Ammon's horn (tissue), 1 donor: ENCODE data around the gene GPLD1.

ENCODE experiments used
- DNase-seq: peaks from one replicate; pipeline ENCODE4 v3.0.0-alpha.2; 2016; ENCODE audit warnings: low spot score

The GPLD1 gene

DNA sequence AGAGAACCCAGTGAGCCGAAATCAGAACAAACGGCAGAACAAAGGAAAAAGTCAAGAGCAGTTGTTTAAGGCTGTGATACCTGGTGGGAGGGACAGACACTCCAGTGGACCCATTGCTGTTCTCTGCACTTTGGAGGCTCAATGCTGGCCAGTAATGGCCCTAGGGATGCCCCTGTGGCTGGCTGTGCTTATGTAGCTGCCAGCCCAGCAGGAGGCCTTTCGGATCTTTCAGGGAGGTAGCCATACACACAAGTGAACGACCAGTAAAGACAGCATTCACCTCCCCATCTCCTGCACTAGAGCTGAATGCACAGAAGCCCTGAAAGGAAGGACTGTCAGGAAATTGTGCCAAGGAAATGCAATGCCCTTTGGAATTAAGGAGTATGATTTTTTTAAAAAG is 34.3 kb downstream of the GPLD1 start:
- no peak for DNase-seq

DNA sequence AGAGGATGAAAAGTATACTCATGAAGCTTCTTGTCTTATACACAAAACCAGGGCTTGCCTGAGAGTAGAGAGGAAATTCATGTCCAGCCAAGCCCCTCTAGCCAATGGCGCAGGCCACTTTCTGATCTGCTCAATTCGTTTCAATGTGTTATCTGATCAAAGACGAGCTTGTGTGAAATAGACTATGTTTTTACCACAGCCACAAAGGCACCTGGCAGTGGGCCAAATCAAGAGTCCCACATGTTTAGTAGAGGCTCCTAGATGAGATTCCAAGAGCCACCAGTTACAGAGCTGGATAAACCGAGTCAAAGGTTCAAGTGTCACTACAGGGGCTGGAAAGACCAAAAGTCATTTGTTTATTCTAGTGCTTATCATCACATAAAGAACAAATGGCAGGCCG is 34.9 kb downstream of the GPLD1 start:
- DNase-seq, result no peak

DNA sequence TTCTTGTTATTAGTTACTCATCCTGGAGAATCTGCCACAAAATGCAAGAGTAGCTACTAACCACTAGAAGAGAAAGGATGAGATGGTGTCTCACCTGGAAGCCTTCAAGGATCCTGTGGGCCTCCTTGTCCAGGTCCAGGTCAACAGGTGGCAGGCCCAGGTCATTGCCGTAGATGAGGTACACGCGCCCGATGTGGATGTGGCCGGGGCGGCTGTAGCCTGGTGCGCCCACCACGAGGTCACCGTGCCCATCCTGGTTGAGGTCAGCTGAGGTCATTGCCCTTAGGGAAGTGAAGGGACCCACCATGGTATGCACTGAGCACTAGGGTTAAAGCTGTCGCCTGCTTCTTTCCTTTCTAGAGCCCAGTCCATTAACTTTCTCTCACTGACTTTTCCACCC is 35.5 kb downstream of the GPLD1 start:
- DNase-seq, result no peak

DNA sequence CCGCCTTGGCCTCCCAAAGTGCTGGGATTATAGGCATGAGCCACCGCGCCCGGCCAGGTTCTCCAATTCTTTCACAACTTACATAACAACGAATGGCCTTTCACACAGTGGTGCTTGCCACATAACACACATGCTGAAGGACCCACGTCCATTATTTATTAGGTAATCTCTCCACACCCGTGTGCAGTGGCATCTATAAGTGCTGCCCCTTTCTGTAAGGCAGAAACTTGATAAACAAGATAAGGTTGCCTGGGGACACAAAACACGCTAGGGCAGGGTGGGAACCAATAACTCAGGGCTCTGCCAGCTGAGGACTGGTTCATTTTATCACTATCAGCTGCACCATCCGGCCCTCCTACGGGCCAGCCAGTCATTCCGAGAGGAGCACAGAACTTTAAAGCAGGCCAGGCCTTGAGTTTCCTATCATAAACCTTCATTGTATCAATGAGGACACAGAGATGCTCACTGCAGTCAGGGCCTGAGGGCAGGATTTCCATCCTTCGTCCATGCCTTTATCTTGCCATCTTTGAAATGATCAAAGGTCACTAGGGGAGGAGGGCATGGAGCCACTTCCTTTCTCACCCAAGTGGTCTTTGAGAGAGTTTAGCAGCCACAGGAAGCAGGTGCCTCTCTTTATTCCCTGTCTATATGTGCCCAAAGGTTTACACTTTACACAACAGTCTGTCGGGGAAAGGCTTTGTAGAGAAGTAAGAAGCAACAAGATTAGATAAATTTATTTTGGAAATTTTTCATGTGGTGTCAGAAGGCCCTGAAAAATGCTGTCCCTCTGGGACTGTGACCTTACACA is 37.6 kb downstream of the GPLD1 start:
- DNase-seq, result no peak

DNA sequence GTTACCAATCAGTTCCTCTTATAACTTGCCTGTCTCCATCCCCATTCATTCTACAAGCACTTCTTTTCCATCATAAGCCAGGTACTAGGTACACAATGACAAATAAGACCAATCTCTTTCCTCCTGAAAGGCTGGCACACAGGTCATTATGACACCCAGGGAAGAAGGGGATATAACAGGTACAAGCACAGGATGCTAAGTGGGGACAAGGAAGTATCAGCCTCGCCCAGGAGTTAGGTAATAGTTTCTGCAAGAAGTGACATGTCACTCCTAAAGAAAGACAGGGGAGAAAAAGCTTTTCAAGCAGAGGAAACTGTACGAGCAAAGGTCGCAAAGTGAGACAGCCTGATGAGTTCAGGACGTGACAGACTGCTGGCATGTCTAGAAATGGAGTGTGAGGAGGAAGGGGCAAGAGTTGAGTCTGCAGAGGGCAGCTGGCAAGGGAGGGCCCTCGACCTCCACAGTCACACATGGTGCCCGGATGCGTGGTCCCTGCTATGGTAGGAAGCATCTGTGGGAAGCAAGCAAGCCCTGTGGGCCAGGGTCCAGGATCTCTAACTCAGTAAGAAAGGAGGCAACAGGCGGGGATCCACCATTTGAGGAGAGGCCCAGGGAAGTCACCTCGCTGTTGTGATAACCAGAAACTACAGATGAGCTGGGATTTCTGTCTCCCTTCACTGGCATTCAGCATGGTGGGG is 40.4 kb downstream of the GPLD1 start:
- DNase-seq, result no peak

DNA sequence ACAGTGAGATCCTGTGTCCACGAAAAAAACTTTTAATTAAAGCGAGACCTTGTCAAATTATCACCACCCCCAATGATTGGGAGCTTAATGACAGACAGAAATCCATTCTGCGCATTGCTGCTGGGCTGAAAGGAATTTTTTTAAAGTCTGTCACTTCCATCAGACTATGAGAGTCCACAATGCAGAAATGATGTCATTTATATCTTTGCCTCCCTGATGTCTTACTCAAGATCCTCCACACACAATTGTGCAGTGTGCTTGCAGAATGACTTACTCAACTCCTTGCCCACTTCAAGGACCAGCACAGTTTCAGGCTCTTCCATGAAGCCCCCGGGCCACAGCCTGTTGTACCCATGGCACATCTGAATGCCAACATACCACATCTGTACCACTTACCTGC is 41.0 kb downstream of the GPLD1 start:
- no peak for DNase-seq

DNA sequence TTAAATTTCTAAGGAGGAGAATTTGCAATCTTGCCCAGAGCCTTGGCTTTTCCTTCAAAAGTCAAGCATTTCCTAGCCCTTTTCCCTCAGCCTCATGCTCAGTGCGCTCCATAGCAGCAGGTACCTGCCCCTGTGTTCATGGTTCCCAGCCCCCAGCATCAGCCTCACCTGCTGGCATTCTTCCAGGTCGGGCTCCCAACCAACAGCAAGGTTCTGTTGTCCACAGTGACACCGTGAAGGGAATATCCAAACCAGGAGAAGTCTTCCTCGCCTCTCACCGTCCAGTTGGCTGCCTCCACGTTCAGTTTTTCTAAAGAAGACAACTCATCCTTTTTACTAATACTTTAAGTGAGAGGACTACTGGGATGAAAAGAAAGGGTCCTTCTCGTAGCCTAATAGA is 42.7 kb downstream of the GPLD1 start:
- no peak for DNase-seq

DNA sequence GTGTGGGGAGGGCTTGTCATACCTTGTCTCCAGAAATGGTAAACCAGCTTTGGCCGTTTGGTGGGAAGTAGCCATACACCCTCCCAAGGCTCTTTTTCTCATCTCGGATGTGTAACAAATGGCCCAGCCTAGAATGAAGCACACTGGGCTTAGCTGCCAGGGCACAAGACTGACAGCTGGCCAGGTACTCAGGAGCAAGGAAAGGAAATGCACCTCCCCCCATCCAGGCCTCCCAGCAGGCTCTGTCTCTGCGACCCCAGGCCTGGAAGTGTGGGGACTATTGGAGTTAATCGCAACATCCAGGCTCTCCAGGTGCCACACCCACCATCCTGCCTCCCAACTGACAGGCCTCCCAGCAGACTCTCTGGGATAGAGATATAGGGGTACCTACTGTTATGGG is 43.7 kb downstream of the GPLD1 start:
- no peak for DNase-seq

DNA sequence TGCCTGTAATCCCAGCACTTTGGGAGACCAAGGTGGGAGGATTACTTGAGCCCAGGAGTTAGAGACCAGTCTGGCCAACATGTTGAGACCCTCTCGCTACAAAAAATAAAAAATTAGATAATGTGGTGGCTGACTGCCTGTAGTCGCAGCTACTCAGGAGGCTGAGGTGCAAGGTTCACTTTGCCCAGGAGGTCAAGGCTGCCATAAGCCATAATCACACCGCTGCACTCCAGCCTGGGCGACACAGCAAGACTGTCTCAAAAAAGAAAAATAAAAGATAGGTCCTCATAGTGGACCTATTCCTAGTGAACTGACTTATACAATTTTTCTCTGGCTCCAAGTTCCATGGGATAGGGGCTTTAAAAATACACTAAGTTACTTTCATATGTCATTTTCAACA is 44.8 kb downstream of the GPLD1 start:
- DNase-seq, result no peak

DNA sequence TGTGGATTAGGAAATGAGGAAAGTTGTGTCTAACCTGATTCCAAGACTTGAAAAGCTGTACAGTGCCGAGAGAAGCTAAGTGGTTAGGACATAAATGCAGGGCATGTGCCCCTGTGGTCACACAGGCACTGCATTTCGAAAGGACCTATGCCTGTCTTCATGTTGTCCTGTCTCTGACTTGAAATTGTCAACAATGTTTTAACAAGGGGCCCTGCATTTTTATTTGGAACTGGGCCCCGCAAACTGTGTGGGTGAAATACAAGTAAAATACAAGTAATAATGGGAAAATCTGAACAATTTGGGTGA is 47.8 kb downstream of the GPLD1 start:
- DNase-seq, result no peak

DNA sequence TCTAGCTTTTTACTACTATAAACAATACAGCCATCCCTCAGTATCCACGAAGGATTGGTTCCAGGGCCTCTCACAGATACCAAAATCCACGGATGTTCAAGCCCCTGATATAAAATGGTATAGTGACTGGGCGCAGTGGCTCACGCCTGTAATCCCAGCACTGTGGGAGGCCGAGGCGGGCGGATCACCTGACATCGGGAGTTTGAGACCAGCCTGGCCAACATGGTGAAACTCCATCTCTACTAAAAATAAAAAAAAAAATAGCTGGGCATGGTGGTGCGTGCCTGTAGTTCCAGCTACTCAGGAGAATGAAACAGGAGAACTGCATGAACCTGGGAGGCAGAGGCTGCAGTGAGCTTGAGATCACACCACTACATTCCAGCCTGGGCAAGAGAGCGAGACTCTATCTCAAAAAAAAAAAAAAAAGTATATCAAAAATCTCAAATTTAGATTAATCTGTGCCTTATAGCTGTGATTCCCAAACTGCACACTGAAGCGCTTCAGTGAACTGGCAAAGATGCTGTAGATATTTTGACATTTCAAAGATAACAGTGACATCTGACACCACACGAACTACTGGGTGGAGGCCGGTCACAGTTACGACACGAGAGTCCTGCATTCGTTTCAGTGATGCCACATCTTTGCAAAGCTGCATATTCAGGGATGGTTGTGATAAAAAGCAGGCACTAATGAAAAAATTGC is 48.3 kb downstream of the GPLD1 start:
- no peak for DNase-seq

DNA sequence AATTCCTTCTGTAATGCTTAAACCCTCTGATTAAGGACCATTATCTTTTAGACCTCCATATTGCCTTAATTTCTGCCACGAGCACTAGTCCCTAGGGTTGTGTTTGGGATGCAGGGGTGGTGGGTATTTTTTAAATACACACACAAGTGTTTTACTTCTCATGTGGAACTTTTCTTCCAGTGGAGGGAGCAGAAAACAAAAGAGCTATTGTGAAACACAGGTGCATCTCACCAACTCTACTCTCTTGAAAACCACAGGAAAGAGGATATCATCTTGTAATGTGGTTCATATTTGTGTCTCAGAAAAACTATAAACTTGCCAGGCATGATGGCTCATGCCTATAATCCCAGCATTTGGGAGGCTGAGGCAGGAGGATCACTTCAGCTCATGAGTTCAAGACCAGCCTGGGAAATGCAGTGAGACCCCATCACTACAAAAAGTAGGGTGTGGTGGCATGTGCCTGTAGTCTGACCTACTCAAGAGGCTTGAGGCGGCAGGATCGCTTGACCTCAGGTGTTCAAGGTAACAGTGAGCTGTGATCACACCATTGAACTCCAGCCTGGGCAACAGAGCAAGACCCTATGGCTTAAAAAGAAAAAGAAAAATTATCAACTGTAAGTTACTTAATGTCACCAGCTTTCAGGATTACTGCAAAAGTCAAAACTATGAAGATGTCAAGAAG is 49.4 kb downstream of the GPLD1 start:
- no peak for DNase-seq

DNA sequence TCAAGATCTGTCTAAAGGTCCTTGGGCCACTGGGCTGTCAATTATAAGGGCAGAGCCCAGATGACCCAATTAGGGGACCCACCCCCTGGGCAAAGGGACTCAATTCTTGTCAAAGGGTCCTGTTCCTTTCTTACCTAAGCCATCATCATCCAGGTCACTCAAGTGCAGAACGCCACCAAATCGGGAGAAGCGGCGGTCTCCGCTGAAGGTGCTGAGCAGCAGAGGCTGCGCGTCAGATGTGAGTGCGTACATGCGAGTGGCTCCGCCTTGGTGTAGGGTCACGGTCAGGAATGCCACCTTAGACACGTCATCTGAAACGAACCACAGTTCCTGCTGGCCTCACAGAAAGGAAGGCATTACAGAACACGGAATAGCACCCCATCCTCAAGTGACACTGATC is 52.4 kb downstream of the GPLD1 start:
- DNase-seq, result no peak

DNA sequence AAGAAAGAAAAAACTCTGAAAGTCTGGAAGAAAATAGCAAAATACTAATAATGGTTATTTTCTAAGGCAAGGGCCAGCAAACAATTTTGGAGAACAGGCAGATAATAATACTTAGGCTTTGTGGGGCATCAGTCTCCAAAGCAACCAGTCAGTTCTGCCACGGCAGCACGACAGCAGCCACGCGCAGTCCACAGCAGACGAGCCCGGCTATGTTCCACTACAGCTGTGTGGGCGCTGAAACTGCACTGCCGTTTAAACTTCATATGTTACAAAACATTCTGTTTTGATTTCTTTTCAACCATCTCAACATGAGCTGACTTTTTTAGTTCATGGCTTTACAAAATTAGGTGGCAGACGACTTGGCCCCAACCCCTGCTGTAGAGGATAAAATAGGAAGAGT is 56.8 kb downstream of the GPLD1 start:
- DNase-seq, result peak; percentile 65

DNA sequence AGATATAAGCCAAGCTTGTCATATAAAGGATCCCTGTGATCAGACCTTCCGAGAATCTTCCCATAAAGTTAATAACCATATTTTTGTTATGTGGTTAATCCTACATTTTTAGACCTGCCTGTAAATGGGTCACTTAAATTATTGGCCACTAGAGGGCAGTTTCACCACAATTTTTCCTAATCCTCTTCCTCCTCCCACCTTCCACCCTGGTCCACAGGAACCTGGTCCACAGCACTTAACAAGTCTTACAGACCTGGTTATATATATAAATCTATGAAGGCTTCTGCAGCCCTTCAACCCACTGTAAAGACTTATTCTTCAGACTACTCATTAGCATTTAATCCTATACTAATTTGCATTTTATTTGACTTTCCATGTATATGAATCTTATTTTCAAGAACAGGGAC is 58.3 kb downstream of the GPLD1 start:
- peak; percentile 35 for DNase-seq

DNA sequence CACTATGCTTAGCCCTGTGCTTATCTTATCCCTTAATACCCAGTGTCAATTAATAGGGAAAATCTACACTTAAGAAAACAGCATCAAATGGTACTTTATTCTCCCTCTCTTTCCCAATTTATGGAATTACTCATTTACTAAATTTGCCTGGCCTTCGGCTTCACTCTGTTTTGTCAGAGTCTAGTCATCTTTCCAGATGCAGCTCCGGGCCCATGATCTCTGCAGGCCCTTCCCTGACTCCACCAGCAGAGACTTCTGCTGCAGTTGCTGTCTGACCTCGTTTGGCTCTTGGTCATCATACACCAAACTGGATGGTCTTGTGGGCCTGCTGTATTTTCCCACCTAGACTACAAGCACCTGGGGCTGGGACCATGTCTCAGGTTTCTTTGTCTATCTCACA is 59.3 kb downstream of the GPLD1 start:
- no peak for DNase-seq

DNA sequence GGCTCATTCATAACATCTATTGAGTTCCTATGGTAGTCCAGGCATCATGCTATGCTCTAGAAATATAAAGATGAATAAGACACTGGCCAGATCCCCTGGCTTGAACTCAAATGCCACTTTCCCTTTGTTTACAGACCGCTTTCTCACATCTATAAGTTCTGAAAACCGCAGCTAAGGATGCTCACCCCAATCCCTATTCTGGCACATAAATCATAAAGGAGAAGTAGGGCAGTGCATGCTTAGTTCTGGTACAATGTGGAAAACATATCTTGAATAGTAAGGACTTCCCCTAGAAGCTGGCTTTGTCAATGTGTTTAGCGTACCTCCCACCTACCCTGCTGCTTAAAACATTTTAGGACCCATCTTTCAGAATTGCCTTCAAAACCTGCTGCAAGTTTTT is 60.2 kb downstream of the GPLD1 start:
- no peak for DNase-seq

DNA sequence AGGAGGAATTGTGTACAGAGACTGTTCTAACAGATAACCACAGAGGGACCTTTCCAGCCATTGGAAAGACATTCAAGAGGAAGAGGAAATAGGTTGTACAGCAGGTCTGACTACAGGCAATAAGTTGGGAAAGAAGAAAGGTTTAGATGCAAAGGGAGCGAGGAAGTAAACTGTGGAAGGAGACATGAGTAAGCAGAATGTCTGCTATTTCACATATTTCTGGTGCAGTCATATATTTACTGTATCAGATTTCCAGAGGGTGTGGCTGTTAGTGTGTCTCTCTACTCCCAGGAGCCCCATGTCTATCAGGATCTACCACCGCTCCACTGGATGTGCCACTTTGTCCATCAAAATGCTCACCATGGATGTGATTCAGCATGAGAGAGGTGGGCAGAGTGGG is 60.8 kb downstream of the GPLD1 start:
- no peak for DNase-seq

DNA sequence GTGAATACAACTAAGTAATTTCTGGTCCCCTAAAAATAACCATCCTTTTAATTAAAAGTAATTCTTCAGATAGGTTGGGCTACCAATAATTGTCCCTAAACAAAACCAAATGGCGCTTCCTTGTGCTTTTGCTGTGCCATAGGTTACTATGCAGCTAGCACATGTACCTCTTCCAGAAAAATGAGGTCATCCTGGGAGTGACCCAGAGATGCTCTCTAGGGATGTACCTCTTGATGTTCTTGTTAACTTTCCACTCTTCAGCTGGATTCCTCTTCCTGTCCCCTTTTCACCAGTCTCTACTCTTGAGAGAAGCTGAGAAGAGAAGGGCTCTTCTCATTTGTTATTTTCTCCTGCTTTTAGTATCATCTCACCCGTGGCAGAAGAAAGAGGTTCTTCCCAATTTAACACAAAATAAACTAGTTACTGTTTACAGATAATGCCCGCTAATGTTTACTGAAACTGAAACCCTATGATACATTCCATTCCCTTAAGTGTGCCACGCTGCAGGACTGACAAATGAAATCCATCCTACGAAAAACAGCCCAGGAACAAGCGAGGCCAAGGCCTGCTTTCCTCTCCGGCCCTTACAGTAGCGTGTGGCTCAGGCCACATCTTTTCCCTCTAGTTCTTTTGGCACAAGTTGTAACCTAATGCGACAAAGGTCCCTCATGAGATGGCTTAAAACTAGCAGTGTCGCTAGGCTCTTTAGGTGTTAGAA is 62.5 kb downstream of the GPLD1 start:
- no peak for DNase-seq

DNA sequence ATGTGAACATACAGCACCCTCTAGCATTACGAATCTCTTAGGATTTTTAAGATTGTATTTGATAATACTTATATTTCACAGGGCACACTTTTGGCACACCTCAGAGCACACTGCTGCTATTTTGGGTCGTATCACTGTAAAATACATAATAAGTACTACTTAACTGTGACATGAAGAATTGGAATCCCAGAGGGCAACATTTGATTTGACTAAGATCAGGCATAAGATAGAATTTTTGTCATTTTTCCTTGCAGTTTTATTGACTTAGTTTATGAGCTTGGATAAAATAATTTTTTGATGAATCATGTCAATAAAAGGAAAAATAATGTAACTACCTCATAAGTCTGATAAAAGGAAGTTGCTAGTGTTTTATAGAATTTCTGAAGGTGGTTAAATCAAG is 64.3 kb downstream of the GPLD1 start:
- no peak for DNase-seq

DNA sequence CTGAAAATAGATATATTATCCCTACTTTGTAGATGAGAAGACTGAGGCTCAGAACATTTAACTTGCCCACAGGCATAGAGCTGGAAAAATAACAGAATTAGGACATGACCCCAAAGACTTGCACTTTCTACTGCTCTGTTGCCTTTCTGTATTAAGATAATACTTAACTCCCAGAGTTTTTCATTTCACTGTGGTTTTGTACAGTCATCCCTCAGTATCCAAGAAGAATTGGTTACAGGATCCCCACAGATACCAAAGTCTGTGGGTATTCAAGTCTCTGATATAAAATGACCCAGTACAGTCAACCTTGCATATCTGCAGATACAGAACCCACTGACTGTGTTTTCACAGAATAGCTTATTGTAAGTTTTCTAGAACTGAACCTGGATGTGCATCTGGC is 69.9 kb downstream of the GPLD1 start:
- DNase-seq, result no peak

DNA sequence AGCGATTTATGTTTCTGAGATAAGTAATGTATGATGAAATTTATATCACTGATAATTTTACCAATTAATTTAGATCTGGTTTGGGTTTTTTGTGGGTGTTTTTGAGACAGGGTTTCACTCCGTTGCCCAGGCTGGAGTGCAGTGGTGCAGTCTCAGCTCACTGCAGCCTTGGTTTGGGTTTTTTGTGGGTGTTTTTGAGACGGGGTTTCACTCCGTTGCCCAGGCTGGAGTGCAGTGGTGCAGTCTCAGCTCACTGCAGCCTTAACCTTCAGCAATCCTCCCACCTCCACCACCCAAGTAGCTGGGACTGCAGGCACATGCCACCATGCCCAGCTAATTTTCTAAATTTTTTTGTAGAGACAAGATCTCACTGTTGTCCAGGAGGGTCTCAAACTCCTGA is 73.6 kb downstream of the GPLD1 start:
- DNase-seq, result no peak
